PC-9 (cell line): ENCODE data around the gene NACC2. TPM values are rescaled to one million over a fixed set of nuclear protein-coding genes. Genes with fewer than 3 reads are reported as not detected.

Experiments used
- BruUV-seq: library from RNA; stranded (reverse); fragments of 400-500 nt; replicated peaks from 2 replicates; lab custom pipeline; 2021; lab: Mats Ljungman, UMichigan
- CTCF ChIA-PET: fragments of 300-600 bp; sonication (Branson Sonifier 250); formaldehyde crosslinking; loops from one replicate; lab custom pipeline; 2022; ENCODE audit warnings: antibody characterized with exemption; lab: Charles Lee
- POLR2A ChIA-PET: fragments of 300-600 bp; sonication (Branson Sonifier 250); formaldehyde crosslinking; loops from one replicate; lab custom pipeline; 2022; ENCODE audit warnings: antibody characterized with exemption; ENCODE audit not compliant: unreplicated experiment; lab: Charles Lee
- DNase-seq, 2 experiments: peaks; one replicate each; pipeline versions ENCODE4 v3.0.0 to v3.0.0-alpha.2; 2015 to 2022; ENCODE audit warnings: mixed read lengths in 1 of 2
- H2AFZ ChIP-seq: fragments of 200-600 bp; sonication (generic); 2 replicates; pipeline ENCODE4 v1.8.1; 2017; ENCODE audit warnings: antibody characterized with exemption
- H3F3A ChIP-seq: fragments of 200-600 bp; sonication (generic); 2 replicates; pipeline ENCODE4 v1.8.1; 2017; ENCODE audit warnings: antibody characterized with exemption, mild to moderate bottlenecking, low read depth; ENCODE audit not compliant: insufficient read depth
- H3K27ac ChIP-seq: fragments of 200-600 bp; sonication (generic); 2 replicates; pipeline ENCODE4 v1.6.1; 2016; ENCODE audit warnings: mixed run types
- H3K27me3 ChIP-seq: fragments of 200-600 bp; sonication (generic); 2 replicates; pipeline ENCODE4 v1.6.1; 2016; ENCODE audit warnings: low read depth, mixed run types; ENCODE audit not compliant: insufficient read depth
- H3K36me3 ChIP-seq: fragments of 200-600 bp; sonication (generic); 2 replicates; pipeline ENCODE4 v1.6.1; 2016; ENCODE audit warnings: low read depth, mixed run types
- H3K4me1 ChIP-seq: fragments of 200-600 bp; sonication (generic); replicated peaks from 2 replicates; pipeline ENCODE4 v1.6.1; 2016; ENCODE audit warnings: mixed run types; ENCODE audit not compliant: insufficient read depth
- H3K4me2 ChIP-seq: fragments of 200-600 bp; sonication (generic); 2 replicates; pipeline ENCODE4 v1.6.1; 2017; ENCODE audit warnings: mixed run types
- H3K4me3 ChIP-seq: fragments of 200-600 bp; sonication (generic); 2 replicates; pipeline ENCODE4 v1.6.1; 2016; ENCODE audit warnings: mixed run types
- H3K79me2 ChIP-seq: fragments of 200-600 bp; sonication (generic); 2 replicates; pipeline ENCODE4 v1.6.1; 2017; ENCODE audit warnings: low read depth, mixed run types
- H3K9me2 ChIP-seq: fragments of 200-600 bp; sonication (generic); 2 replicates; pipeline ENCODE4 v1.8.1; 2017; ENCODE audit warnings: mild to moderate bottlenecking; ENCODE audit not compliant: insufficient read depth
- H3K9me3 ChIP-seq: fragments of 200-600 bp; sonication (generic); 2 replicates; pipeline ENCODE4 v1.8.1; 2016; ENCODE audit warnings: low read depth; ENCODE audit not compliant: insufficient read depth
- H4K20me1 ChIP-seq: fragments of 200-600 bp; sonication (generic); 2 replicates; pipeline ENCODE4 v1.8.1; 2017; ENCODE audit not compliant: insufficient read depth
- CTCF ChIP-seq: fragments of 200-600 bp; sonication (generic); conservative IDR thresholded peaks from 2 replicates; pipeline ENCODE4 v1.6.1; 2017; ENCODE audit warnings: mixed run types, antibody characterized with exemption, mild to moderate bottlenecking, moderate library complexity
- EZH2 ChIP-seq: fragments of 200-600 bp; sonication (generic); IDR thresholded peaks from 2 replicates; pipeline ENCODE4 v1.8.0; 2017; ENCODE audit warnings: antibody characterized with exemption, low read depth
- intact Hi-C: fragments of 100-400 bp; cut with micrococcal nuclease; formaldehyde crosslinking; loops from one replicate; pipeline ENCODE4 v1.10.0; 2022; ENCODE audit not compliant: unreplicated experiment
- total RNA-seq: library from RNA; stranded (reverse); gene quantifications from 2 replicates; pipeline ENCODE4 v1.2.3, GENCODE V29; 2021

The NACC2 gene
- total RNA-seq, 1 experiment from 2014 or later = 22.4 TPM

DNA sequence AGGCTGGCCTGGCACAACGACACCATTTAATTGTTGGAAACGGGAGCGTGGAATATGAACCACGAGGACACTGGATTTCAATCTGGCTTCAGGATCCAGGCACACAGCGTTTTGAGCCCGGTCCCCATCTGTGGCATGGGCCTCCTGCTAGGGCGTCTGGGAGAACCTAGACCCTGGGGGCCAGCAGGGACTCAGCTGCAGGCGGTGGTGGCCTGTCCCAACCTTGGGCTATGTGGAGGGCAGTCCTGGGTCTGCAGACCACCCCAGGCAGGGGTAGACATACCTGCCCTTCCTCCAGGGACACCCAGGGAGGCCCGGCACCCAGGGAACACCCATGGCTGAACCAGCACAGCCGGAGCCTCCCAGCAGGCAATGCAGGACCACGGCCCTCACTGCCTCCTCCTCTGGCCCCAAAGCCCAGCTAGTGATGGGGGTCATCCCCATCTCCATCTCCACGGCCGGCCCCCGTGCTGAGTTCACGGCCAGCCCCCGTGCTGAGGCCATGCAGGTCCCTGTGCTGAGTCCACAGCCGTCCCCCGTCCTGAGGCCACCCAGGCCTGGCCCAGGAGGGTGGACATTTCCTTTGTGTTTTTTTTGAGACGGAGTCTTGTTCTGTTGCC is 115.4 kb downstream of the NACC2 start:
- Histone ChIP-seq H3K27me3 (no peaks in the 10 kb centered on the region), H3F3A (no peaks in the 10 kb centered on the region), H3K9me3 (no peaks in the 10 kb centered on the region), H3K4me1 (no peaks in the 10 kb centered on the region), H2AFZ (no peak overlapping the region), H3K4me2 (no peak overlapping the region), H3K36me3 (no peaks in the 10 kb centered on the region), H3K9me2 (no peaks in the 10 kb centered on the region), H3K4me3 (no peak overlapping the region), H3K27ac (no peak overlapping the region), H4K20me1 (no peaks in the 10 kb centered on the region), H3K79me2 (no peaks in the 10 kb centered on the region)
- no peak for DNase-seq
- no peak for TF ChIP-seq EZH2
- intact Hi-C loops = no loop called here
- ChIA-PET CTCF (no interaction called here), POLR2A (no interaction called here)
- no TSS peak for BruUV-seq

DNA sequence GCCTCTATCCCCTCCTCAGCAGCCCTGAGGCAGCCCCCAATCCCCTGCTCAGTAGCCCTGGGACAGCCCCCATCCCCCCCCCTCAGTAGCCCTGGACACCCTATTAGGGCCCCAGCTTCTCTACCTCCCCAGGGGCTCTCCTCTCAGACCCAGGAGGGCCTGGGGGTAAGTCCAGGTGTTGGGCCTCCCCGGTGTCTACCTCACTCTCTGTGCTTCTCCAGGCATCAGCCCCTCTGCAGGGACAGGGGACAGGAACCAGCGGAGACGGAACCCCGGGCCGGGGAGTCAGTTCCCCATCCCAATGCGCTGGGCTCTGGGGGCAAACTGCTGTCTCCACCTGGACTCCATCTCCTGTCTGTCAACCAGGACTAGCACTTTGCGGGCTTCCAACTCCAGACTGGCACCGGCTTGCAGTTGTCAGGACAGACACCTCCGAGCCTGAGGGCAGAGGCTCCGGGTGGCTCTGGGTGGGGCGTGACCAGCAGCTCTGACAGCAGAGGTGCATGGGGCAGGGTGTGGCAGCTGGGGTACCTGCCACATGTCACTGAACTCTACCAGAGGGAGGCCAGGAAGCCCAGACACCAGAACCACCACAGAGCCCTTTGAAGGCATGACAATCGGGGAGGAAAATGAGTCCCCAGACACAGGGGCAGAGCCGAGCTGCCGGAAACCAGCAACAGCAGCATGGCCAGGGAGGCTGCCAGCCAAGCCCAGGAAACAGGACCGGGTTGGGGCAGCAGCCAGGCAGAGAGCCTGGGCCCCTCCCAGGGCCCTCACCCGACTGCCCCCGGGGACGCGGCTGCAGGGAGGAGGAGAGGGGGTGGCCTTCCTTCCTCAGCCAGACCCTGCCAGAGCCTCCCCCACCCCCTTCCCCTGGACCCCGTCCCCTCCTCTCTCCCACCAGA is 116.2 kb downstream of the NACC2 start:
- POLR2A ChIA-PET = no interaction called here
- H3K9me3 ChIP-seq = no peaks in the 10 kb centered on the region
- CTCF ChIA-PET = no interaction called here
- no TSS peak for BruUV-seq
- no peaks in the 10 kb centered on the region for H3F3A ChIP-seq
- no peak overlapping the region for H3K4me2 ChIP-seq
- no peaks in the 10 kb centered on the region for H3K9me2 ChIP-seq
- H3K4me3 ChIP-seq = no peak overlapping the region
- DNase-seq = no peak
- no peaks in the 10 kb centered on the region for H4K20me1 ChIP-seq
- H2AFZ ChIP-seq = no peak overlapping the region
- H3K36me3 ChIP-seq = no peaks in the 10 kb centered on the region
- no peak overlapping the region for H3K27ac ChIP-seq
- intact Hi-C loops = no loop called here
- TF ChIP-seq CTCF (no peak), EZH2 (no peak)
- no peaks in the 10 kb centered on the region for H3K27me3 ChIP-seq
- no peaks in the 10 kb centered on the region for H3K4me1 ChIP-seq
- no peaks in the 10 kb centered on the region for H3K79me2 ChIP-seq

- CTCF ChIA-PET = no interaction called here
- no peak for DNase-seq
- Histone ChIP-seq H4K20me1 (no peaks in the 10 kb centered on the region), H3K27me3 (no peaks in the 10 kb centered on the region), H3K9me3 (no peaks in the 10 kb centered on the region), H3F3A (no peaks in the 10 kb centered on the region), H3K9me2 (no peaks in the 10 kb centered on the region), H3K27ac (no peak overlapping the region), H3K79me2 (no peaks in the 10 kb centered on the region), H3K4me2 (no peak overlapping the region), H2AFZ (no peak overlapping the region), H3K4me1 (no peaks in the 10 kb centered on the region), H3K4me3 (no peak overlapping the region), H3K36me3 (no peaks in the 10 kb centered on the region)
- TF ChIP-seq EZH2 = no peak
- TF ChIP-seq CTCF = no peak
- intact Hi-C loops = no loop called here
- BruUV-seq = no TSS peak
- POLR2A ChIA-PET = no interaction called here
These were observed 118.1 kb downstream of the NACC2 start for GRCh38 chr9:135976944-135977343.
